ENCODE results near the gene MEIOB. TPM values are rescaled to one million over a fixed set of nuclear protein-coding genes. Genes with fewer than 3 reads are reported as not detected.

The MEIOB gene
- polyA plus RNA-seq, 3 donors, result not detected

DNA sequence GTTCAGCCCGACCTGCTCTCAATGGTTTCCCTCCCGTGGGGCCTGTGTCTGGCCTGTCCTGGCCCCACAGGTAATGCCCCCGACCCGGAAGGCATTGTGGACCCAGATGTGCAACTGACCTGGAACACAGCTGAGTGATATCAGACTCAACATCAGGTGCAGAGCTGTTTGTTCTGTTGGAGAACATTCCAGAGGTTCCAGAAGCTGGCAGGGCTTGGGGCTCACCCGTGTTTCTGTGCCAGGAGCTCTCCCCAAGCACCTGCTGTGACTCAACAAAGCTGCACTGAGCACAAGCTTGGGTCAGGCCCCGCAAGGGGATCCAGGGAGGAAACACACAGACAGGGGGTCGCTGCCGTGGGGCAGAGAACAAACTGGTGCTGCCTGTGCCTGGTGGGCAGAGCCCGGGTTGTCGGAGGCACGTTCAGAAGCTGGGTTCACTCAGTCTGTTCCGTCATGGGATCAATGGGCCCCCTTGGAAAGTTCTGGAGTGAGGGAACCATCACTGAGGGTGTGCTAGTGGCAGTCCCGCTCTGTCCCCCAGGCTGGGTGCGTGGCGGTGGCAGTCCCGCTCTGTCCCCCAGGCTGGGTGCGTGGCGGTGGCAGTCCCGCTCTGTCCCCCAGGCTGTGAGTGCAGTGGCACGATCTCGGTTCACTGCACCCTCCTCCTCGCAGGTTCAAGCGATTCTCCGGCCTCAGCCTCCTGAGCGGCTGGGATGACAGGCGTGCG lies 24.1 kb upstream of the MEIOB start:
- H2AFZ ChIP-seq (ENCODE audit: insufficient read depth, low read depth, low read length, poor library complexity, severe bottlenecking), result no peak overlapping the region
- no peaks in the 10 kb centered on the region for H3K36me3 Mint-ChIP-seq
- no peak overlapping the region for H3K4me2 ChIP-seq (replicated peaks; ENCODE audit: extremely low read depth, low read length, poor library complexity, severe bottlenecking)
- no peaks in the 10 kb centered on the region for H3K9me3 ChIP-seq (replicated peaks in 1 of 2; ENCODE audit: control insufficient read depth in 1 of 2, insufficient read depth in 1 of 2, low read length in 2 of 2)
- no peaks in the 10 kb centered on the region for H3K4me1 Mint-ChIP-seq
- intact Hi-C loops (cut with micrococcal nuclease), result no loop called here
- H3K4me3 Mint-ChIP-seq, result no peak overlapping the region
- no peaks in the 10 kb centered on the region for H4K20me1 ChIP-seq (ENCODE audit: insufficient read depth, low read length)
- peaks cover 0 to 2% (median 0%) of the 10 kb centered on the region in 7 donors for H3K9me3 Mint-ChIP-seq
- no peaks in the 10 kb centered on the region for H3K4me1 ChIP-seq (ENCODE audit: control insufficient read depth in 1 of 2, insufficient read depth in 2 of 2, low read length in 2 of 2)
- H3K79me2 ChIP-seq (ENCODE audit: insufficient read depth, low read length), result no peaks in the 10 kb centered on the region
- H3K4me3 ChIP-seq (replicated peaks in 1 of 3; ENCODE audit: low read depth in 2 of 3, low read length in 3 of 3), result no peak overlapping the region
- no peak overlapping the region for H3K9ac ChIP-seq (ENCODE audit: insufficient read depth, low read length, poor library complexity, severe bottlenecking)
- peaks cover 0 to 2% of the 10 kb centered on the region in 2 donors for H3K27me3 ChIP-seq (ENCODE audit: control insufficient read depth in 2 of 2, insufficient read depth in 2 of 2, low read length in 2 of 2)
- DNase-seq, result no peak
- TF ChIP-seq CTCF (IDR thresholded peaks at IDR 0.05), result no peak
- H3K36me3 ChIP-seq (replicated peaks in 1 of 2; ENCODE audit: control insufficient read depth in 1 of 2, insufficient read depth in 2 of 2, low read length in 2 of 2), result no peaks in the 10 kb centered on the region
- H3K27me3 Mint-ChIP-seq (ENCODE audit: low read depth in 3 of 3), result peaks cover 19 to 45% (median 24%) of the 10 kb centered on the region in 3 donors
- peak overlapping the region in 1 of 7 donors; percentile 5 for H3K27ac Mint-ChIP-seq
- WGBS (ENCODE audit: insufficient coverage), result 81% methylated on average over 26 of the region's 27 CpGs
- no peak overlapping the region for H3K27ac ChIP-seq (ENCODE audit: low read depth in 1 of 2, low read length in 2 of 2)

DNA sequence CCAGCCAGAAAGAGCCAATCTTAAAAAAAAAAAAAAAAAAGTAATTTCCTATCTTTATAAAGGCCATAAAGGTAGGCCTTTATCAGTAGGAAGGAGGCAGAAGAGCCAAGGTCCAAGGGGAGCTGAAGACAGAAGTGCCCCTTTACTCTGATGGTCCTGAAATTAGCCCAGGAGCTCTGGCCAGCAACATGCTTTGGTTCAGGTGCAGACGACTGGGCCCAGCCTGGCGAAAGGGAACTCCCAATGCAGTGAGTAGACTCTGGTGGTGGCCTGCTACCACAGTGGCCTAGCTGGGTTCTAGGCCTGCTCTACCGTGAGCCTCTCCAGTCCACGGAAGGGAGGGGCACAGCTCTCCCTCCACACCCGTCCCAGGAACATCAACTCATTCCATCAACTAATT lies 23.1 kb upstream of the MEIOB start:
- TF ChIP-seq CTCF (IDR thresholded peaks at IDR 0.05), result no peak
- Histone ChIP-seq H3K9me3 (replicated peaks in 1 of 2; ENCODE audit: control insufficient read depth in 1 of 2, insufficient read depth in 1 of 2, low read length in 2 of 2) (no peaks in the 10 kb centered on the region), H3K36me3 (replicated peaks in 1 of 2; ENCODE audit: control insufficient read depth in 1 of 2, insufficient read depth in 2 of 2, low read length in 2 of 2) (no peaks in the 10 kb centered on the region), H3K27ac (ENCODE audit: low read depth in 1 of 2, low read length in 2 of 2) (no peak overlapping the region), H3K9ac (ENCODE audit: insufficient read depth, low read length, poor library complexity, severe bottlenecking) (no peak overlapping the region), H3K4me3 (replicated peaks in 1 of 3; ENCODE audit: low read depth in 2 of 3, low read length in 3 of 3) (no peak overlapping the region), H4K20me1 (ENCODE audit: insufficient read depth, low read length) (no peaks in the 10 kb centered on the region), H3K79me2 (ENCODE audit: insufficient read depth, low read length) (no peaks in the 10 kb centered on the region), H3K27me3 (ENCODE audit: control insufficient read depth in 2 of 2, insufficient read depth in 2 of 2, low read length in 2 of 2) (peaks cover 0 to 2% of the 10 kb centered on the region in 2 donors), H2AFZ (ENCODE audit: insufficient read depth, low read depth, low read length, poor library complexity, severe bottlenecking) (no peak overlapping the region), H3K4me1 (ENCODE audit: control insufficient read depth in 1 of 2, insufficient read depth in 2 of 2, low read length in 2 of 2) (no peaks in the 10 kb centered on the region), H3K4me2 (replicated peaks; ENCODE audit: extremely low read depth, low read length, poor library complexity, severe bottlenecking) (no peak overlapping the region)
- peaks cover 0 to 2% (median 0%) of the 10 kb centered on the region in 7 donors for H3K9me3 Mint-ChIP-seq
- H3K4me3 Mint-ChIP-seq, result no peak overlapping the region
- DNase-seq, result no peak
- no peaks in the 10 kb centered on the region for H3K36me3 Mint-ChIP-seq
- peaks cover 23 to 52% (median 27%) of the 10 kb centered on the region in 3 donors for H3K27me3 Mint-ChIP-seq (ENCODE audit: low read depth in 3 of 3)
- 93% methylated on average over 2 of the region's 5 CpGs for WGBS (ENCODE audit: insufficient coverage)
- intact Hi-C loops (cut with micrococcal nuclease), result no loop called here
- H3K27ac Mint-ChIP-seq, result no peak overlapping the region
- H3K4me1 Mint-ChIP-seq, result no peaks in the 10 kb centered on the region

Measured in CD14-positive monocyte (primary cell).